ENCODE results near the gene KLHDC8B. TPM values are rescaled to one million over a fixed set of nuclear protein-coding genes. Genes with fewer than 3 reads are reported as not detected.
"Not testable (repeated sequence)": the region's sequence is repeated elsewhere in the genome, so short reads cannot be mapped to it uniquely, and the experiment has no call there.

The KLHDC8B gene
- total RNA-seq, 1 experiment from 2014 or later = 7.6 TPM

DNA sequence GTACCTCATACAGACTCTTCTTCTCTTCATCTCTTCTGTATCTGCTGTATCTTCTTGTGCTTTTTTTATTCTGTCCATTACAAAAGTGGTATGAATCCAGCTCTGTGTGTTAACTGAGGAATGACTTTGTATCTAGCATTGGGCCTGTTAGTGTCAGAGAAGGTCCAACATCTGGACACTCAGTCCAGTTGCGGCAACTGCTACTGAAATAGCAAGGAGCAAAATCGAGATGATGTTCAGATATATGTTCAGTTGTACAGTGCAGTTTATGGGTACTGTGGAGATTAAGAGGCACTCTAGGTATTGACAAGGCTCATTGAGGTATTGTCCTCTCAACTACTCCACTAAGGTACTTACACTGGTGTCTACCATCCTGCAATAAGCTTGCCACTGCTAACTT lies 42.6 kb downstream of the KLHDC8B start:
- H3K4me3 ChIP-seq = no peak overlapping the region
- DNase-seq = no peak
- H3K36me3 ChIP-seq = no peaks in the 10 kb centered on the region
- H3K9me3 ChIP-seq = no peaks in the 10 kb centered on the region; the same call in 1 of the 2 replicates
- no peaks in the 10 kb centered on the region for H3K27me3 ChIP-seq

DNA sequence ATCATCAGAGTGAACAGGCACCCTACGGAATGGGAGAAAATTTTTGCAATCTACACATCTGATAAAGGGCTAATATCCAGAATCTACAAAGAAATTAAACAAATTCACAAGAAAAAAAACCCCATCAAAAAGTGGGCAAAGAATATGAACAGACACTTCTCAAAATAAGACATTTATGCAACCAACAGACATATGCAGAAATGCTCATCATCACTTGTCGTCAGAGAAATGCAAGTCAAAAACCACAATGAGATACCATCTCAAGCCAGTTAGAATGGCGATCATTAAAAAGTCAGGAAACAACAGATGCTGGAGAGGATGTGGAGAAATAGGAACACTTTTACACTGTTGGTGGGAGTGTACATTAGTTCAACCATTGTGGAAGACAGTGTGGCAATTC lies 45.3 kb downstream of the KLHDC8B start:
- H3K27me3 ChIP-seq, H3K36me3 ChIP-seq, DNase-seq, H3K9me3 ChIP-seq, H3K4me3 ChIP-seq: not testable (repeated sequence)

DNA sequence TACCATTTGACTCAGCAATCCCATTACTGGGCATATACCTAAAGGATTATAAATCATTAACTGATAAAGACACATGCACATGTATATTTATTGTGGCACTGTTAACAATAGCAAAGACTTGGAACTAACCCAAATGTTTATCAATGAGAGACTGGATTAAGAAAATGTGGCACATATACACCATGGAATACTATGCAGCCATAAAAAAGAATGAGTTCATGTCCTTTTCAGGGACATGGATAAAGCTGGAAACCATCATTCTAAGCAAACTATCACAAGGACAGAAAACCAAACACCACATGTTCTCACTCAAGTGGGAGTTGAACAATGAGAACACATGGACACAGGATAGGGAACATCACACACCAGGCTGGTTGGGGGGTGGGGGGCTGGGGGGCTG lies 45.7 kb downstream of the KLHDC8B start:
- H3K4me3 ChIP-seq, H3K9me3 ChIP-seq, DNase-seq, H3K36me3 ChIP-seq, H3K27me3 ChIP-seq: not testable (repeated sequence)

DNA sequence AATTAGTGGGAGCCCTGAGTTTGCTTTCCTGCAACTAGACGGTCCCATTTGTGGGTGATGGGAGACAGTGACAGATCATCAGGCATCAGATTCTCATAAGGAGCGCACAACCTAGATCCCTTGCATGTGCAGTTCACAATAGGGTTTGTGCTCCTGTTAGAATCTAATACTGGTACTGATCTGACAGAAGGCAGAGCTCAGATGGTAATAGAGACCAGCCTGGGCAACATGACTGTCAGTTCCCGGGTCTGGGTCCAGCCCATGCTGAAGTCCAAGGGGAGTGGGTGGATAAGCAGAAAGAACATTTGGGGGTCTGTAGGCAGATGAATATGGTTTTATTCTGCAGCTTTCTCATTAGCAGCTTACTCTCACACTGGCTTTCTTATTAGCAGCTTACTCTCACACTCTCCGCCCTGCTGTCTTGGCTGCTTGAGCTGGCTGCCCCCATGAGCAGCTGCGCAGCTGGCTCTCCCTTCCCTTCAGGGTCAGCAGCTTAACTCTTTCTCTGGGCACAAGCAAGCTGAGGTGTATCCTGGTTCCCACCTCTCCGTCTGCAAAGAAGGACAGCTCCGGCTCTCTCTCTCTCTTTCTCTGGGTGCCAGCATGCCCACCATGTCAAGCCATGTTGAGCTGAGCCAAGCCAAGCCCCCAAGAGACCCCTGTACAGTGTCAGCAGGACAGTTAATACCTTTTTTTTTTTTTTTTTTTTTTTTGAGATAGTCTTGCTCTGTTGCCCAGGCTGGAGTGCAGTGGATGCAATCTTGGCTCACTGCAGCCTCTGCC lies 46.5 kb downstream of the KLHDC8B start:
- H3K4me3 ChIP-seq = no peak overlapping the region
- DNase-seq = peak; percentile 12
- no peaks in the 10 kb centered on the region for H3K27me3 ChIP-seq
- no peaks in the 10 kb centered on the region; the same call in 1 of the 2 replicates for H3K9me3 ChIP-seq
- H3K36me3 ChIP-seq = no peaks in the 10 kb centered on the region

DNA sequence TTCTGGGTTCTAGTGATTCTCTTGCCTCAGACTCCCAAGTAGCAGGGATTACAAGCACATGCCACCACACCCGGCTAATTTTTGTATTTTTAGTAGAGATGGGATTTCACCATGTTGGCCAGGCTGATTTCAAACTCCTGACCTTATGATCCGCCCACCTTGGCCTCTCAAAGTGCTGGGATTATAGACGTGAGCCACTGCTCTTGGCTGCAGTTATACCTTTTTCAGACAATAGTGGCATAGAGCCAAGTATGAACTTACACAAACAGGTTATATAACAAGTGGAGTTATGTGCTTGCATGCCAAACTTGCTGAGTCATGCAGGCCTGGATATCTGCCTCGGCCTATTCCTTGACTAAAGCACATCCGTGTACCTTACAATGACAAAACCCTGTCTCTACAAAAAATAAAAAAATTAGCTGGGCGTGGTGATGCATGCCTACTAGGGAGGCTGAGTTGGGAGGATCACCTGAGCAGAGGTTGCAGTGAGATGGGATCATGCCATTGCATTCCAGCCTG lies 47.1 kb downstream of the KLHDC8B start:
- not testable (repeated sequence) for H3K27me3 ChIP-seq, H3K9me3 ChIP-seq, H3K36me3 ChIP-seq, H3K4me3 ChIP-seq
- peak; percentile 90 for DNase-seq

DNA sequence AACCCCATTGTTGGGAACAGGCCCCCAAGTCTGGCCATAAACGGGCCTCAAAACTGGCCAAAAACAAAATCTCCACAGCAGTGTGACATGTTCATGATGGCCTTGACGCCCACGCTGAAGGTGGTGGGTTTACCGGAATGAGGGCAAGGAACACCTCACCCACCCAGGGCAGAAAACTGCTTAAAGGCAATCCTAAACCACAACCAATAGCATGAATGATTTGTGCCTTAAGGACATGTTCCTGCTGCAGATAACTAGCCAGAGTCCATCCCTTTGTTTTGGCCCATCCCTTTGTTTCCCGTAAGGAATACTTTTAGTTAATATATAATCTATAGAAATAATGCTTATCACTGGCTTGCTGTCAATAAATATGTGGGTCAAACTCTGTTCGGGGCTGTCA lies 47.7 kb downstream of the KLHDC8B start:
- no peak overlapping the region for H3K4me3 ChIP-seq
- no peaks in the 10 kb centered on the region for H3K36me3 ChIP-seq
- H3K9me3 ChIP-seq = no peaks in the 10 kb centered on the region; the same call in 1 of the 2 replicates
- H3K27me3 ChIP-seq = no peaks in the 10 kb centered on the region
- no peak for DNase-seq

DNA sequence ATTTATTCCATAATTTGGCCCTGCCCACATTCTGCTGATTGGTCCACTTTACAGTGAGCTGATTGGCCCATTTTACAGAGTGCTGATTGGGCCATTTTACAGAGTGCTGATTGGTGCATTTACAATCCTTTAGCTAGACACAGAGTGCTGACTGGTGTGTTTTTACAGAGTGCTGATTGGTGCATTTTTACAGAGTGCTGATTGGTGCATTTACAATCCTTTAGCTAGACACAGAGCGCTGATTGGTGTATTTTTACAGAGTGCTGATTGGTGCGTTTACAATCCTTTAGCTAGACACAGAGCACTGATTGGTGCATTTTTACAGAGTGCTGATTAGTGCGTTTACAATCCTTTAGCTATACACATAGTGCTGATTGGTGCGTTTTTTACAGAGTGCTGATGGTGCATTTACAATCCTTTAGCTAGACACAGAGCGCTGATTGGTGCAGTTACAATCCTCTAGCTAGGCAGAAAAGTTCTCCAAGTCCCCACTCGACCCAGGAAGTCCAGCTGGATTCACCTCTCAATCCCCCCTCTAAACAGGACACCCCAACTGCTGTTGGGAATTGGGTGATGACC lies 49.7 kb downstream of the KLHDC8B start:
- not testable (repeated sequence) for H3K36me3 ChIP-seq, H3K9me3 ChIP-seq, H3K27me3 ChIP-seq, H3K4me3 ChIP-seq, DNase-seq

DNA sequence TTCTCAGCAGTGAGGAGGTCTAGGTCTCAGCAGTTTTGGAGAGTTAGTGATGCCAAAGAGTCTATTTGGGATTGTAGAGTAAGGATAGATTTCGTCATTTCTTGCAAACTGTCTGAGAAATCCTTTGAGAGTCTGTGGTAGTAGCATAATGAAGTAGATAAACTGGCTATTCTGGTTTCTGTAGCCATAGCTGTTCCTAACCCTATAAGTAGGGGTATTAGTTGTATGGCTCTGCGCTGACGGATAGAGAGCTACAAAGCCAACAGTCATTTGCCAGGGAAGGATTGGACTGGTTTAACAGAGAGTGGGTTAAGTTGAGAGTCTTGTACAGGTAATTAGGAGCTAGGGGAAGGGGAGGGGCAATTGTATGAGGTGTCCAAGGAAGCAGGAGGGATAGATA lies 50.6 kb downstream of the KLHDC8B start:
- no peak overlapping the region for H3K4me3 ChIP-seq
- no peaks in the 10 kb centered on the region for H3K27me3 ChIP-seq
- no peaks in the 10 kb centered on the region for H3K9me3 ChIP-seq
- no peak for DNase-seq
- no peaks in the 10 kb centered on the region for H3K36me3 ChIP-seq

Other genes with a start within 250 kb of the KLHDC8B start
- not detected in 2 replicates for gene P4HTM, start 181.4 kb upstream of the KLHDC8B start, total RNA-seq (2014; rRNA removed; shearing (Covaris generic); ENCODE audit: low replicate concordance)
- gene WDR6, start 164.2 kb upstream of the KLHDC8B start, total RNA-seq (2014; rRNA removed; shearing (Covaris generic); ENCODE audit: low replicate concordance) = 72.7 and 77.2 TPM in 2 replicates
- gene DALRD3, start 153.0 kb upstream of the KLHDC8B start, total RNA-seq (2014; rRNA removed; shearing (Covaris generic); ENCODE audit: low replicate concordance) = 15.9 and 18.6 TPM in 2 replicates
- gene NDUFAF3, start 149.5 kb upstream of the KLHDC8B start, total RNA-seq (2014; rRNA removed; shearing (Covaris generic); ENCODE audit: low replicate concordance) = 37.8 and 91.3 TPM in 2 replicates
- 304 and 356 TPM in 2 replicates for gene IMPDH2, start 142.2 kb upstream of the KLHDC8B start, total RNA-seq (2014; rRNA removed; shearing (Covaris generic); ENCODE audit: low replicate concordance)
- 69.4 and 77.3 TPM in 2 replicates for gene QRICH1, start 77.5 kb upstream of the KLHDC8B start, total RNA-seq (2014; rRNA removed; shearing (Covaris generic); ENCODE audit: low replicate concordance)
- 97.3 and 152 TPM in 2 replicates for gene QARS1, start 66.8 kb upstream of the KLHDC8B start, total RNA-seq (2014; rRNA removed; shearing (Covaris generic); ENCODE audit: low replicate concordance)
- 31.5 and 120 TPM in 2 replicates for gene USP19, start 50.8 kb upstream of the KLHDC8B start, total RNA-seq (2014; rRNA removed; shearing (Covaris generic); ENCODE audit: low replicate concordance)
- gene LAMB2, start 38.5 kb upstream of the KLHDC8B start, total RNA-seq (2014; rRNA removed; shearing (Covaris generic); ENCODE audit: low replicate concordance) = 32.7 and 99.4 TPM in 2 replicates
- 36.4 and 39.6 TPM in 2 replicates for gene CCDC71, start 5.3 kb upstream of the KLHDC8B start, total RNA-seq (2014; rRNA removed; shearing (Covaris generic); ENCODE audit: low replicate concordance)
- gene C3orf62, start 105.6 kb downstream of the KLHDC8B start, total RNA-seq (2014; rRNA removed; shearing (Covaris generic); ENCODE audit: low replicate concordance) = 1.4 and 2.7 TPM in 2 replicates
- gene USP4, start 168.5 kb downstream of the KLHDC8B start, total RNA-seq (2014; rRNA removed; shearing (Covaris generic); ENCODE audit: low replicate concordance) = 22.7 and 30.3 TPM in 2 replicates
- 74.0 and 247 TPM in 2 replicates for gene GPX1, start 186.8 kb downstream of the KLHDC8B start, total RNA-seq (2014; rRNA removed; shearing (Covaris generic); ENCODE audit: low replicate concordance)
- gene RHOA, start 240.4 kb downstream of the KLHDC8B start, total RNA-seq (2014; rRNA removed; shearing (Covaris generic); ENCODE audit: low replicate concordance) = 495 and 617 TPM in 2 replicates
- 22.3 and 22.6 TPM in 2 replicates for gene TCTA, start 240.8 kb downstream of the KLHDC8B start, total RNA-seq (2014; rRNA removed; shearing (Covaris generic); ENCODE audit: low replicate concordance)